Measurements from ENCODE around the gene NPAS2.

DNA sequence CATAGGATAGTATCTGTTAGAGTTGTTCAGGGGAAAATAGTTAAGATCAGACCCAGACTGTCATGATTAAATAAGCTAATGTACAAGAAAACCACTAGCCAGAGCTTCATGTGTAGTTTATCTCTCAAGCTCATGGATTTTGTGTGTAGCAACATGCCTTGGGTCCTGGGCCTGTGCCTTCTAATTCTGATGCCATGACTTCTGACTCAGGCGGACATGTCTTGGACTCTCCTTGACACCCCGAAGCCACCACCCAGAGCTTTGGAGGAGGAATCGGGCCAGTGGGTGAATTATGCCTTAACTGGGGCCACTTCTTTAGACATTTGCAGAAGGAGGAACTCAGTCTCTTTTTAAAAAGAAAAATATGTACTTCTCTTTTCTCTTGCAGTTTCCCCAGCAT is 68.7 kb downstream of the NPAS2 start:
- TF ChIP-seq EZH2 (IDR thresholded peaks at IDR 0.05; ENCODE audit: insufficient read depth, low read length) = no peak
- TF ChIP-seq, protein P1, sequence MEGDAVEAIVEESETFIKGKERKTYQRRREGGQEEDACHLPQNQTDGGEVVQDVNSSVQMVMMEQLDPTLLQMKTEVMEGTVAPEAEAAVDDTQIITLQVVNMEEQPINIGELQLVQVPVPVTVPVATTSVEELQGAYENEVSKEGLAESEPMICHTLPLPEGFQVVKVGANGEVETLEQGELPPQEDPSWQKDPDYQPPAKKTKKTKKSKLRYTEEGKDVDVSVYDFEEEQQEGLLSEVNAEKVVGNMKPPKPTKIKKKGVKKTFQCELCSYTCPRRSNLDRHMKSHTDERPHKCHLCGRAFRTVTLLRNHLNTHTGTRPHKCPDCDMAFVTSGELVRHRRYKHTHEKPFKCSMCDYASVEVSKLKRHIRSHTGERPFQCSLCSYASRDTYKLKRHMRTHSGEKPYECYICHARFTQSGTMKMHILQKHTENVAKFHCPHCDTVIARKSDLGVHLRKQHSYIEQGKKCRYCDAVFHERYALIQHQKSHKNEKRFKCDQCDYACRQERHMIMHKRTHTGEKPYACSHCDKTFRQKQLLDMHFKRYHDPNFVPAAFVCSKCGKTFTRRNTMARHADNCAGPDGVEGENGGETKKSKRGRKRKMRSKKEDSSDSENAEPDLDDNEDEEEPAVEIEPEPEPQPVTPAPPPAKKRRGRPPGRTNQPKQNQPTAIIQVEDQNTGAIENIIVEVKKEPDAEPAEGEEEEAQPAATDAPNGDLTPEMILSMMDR (IDR thresholded peaks at IDR 0.05; ENCODE audit: insufficient read depth, low read depth, low read length) = no peak

Data from astrocyte (in vitro differentiated cells and primary cell).